ENCODE results near the gene SAP30BP.

DNA sequence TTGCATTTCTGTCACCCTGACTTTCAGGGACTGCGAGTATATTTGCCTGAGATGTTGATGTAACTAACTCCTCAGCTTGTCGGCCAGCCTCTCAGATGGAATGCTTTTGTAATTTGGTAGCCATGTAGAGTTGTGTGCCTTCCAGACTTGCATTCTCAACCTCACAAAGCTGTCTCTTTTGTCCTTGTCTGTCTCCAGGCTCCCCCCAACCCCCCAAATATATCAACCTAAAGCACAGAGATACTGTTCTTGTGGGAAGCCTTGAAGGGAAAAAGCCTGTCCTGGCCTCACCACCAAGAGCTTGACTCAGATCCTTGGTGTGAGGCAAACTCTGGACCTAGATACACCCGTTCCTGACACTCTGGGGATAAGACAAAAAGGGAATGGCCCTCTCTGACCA is 18.4 kb downstream of the SAP30BP start:
- TF ChIP-seq TAF1 (conservative IDR thresholded peaks at IDR 0.05) (no peak), GABPA (IDR thresholded peaks at IDR 0.05 in 1 of 2, conservative IDR thresholded peaks at IDR 0.05 in 1 of 2) (no peak), RAD21 (IDR thresholded peaks at IDR 0.05) (no peak)
- TF ChIP-seq, protein P1, sequence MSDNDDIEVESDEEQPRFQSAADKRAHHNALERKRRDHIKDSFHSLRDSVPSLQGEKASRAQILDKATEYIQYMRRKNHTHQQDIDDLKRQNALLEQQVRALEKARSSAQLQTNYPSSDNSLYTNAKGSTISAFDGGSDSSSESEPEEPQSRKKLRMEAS (IDR thresholded peaks at IDR 0.05) = no peak
- TF ChIP-seq, protein P2, sequence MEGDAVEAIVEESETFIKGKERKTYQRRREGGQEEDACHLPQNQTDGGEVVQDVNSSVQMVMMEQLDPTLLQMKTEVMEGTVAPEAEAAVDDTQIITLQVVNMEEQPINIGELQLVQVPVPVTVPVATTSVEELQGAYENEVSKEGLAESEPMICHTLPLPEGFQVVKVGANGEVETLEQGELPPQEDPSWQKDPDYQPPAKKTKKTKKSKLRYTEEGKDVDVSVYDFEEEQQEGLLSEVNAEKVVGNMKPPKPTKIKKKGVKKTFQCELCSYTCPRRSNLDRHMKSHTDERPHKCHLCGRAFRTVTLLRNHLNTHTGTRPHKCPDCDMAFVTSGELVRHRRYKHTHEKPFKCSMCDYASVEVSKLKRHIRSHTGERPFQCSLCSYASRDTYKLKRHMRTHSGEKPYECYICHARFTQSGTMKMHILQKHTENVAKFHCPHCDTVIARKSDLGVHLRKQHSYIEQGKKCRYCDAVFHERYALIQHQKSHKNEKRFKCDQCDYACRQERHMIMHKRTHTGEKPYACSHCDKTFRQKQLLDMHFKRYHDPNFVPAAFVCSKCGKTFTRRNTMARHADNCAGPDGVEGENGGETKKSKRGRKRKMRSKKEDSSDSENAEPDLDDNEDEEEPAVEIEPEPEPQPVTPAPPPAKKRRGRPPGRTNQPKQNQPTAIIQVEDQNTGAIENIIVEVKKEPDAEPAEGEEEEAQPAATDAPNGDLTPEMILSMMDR (IDR thresholded peaks at IDR 0.05; ENCODE audit: low read depth, low read length, missing input control) = no peak
- TF ChIP-seq, protein P3, sequence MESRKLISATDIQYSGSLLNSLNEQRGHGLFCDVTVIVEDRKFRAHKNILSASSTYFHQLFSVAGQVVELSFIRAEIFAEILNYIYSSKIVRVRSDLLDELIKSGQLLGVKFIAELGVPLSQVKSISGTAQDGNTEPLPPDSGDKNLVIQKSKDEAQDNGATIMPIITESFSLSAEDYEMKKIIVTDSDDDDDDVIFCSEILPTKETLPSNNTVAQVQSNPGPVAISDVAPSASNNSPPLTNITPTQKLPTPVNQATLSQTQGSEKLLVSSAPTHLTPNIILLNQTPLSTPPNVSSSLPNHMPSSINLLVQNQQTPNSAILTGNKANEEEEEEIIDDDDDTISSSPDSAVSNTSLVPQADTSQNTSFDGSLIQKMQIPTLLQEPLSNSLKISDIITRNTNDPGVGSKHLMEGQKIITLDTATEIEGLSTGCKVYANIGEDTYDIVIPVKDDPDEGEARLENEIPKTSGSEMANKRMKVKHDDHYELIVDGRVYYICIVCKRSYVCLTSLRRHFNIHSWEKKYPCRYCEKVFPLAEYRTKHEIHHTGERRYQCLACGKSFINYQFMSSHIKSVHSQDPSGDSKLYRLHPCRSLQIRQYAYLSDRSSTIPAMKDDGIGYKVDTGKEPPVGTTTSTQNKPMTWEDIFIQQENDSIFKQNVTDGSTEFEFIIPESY (IDR thresholded peaks at IDR 0.05) = no peak
- TF ChIP-seq, protein P4, sequence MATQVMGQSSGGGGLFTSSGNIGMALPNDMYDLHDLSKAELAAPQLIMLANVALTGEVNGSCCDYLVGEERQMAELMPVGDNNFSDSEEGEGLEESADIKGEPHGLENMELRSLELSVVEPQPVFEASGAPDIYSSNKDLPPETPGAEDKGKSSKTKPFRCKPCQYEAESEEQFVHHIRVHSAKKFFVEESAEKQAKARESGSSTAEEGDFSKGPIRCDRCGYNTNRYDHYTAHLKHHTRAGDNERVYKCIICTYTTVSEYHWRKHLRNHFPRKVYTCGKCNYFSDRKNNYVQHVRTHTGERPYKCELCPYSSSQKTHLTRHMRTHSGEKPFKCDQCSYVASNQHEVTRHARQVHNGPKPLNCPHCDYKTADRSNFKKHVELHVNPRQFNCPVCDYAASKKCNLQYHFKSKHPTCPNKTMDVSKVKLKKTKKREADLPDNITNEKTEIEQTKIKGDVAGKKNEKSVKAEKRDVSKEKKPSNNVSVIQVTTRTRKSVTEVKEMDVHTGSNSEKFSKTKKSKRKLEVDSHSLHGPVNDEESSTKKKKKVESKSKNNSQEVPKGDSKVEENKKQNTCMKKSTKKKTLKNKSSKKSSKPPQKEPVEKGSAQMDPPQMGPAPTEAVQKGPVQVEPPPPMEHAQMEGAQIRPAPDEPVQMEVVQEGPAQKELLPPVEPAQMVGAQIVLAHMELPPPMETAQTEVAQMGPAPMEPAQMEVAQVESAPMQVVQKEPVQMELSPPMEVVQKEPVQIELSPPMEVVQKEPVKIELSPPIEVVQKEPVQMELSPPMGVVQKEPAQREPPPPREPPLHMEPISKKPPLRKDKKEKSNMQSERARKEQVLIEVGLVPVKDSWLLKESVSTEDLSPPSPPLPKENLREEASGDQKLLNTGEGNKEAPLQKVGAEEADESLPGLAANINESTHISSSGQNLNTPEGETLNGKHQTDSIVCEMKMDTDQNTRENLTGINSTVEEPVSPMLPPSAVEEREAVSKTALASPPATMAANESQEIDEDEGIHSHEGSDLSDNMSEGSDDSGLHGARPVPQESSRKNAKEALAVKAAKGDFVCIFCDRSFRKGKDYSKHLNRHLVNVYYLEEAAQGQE (IDR thresholded peaks at IDR 0.05) = no peak
